ENCODE data around the gene ZNF552.

GRCh38 chr19:57818378-57818777 is 3.7 kb upstream of the ZNF552 start:
- no peak for TF ChIP-seq EZH2 (IDR thresholded peaks at IDR 0.05; ENCODE audit: borderline replicate concordance)
- TF ChIP-seq, protein P1, sequence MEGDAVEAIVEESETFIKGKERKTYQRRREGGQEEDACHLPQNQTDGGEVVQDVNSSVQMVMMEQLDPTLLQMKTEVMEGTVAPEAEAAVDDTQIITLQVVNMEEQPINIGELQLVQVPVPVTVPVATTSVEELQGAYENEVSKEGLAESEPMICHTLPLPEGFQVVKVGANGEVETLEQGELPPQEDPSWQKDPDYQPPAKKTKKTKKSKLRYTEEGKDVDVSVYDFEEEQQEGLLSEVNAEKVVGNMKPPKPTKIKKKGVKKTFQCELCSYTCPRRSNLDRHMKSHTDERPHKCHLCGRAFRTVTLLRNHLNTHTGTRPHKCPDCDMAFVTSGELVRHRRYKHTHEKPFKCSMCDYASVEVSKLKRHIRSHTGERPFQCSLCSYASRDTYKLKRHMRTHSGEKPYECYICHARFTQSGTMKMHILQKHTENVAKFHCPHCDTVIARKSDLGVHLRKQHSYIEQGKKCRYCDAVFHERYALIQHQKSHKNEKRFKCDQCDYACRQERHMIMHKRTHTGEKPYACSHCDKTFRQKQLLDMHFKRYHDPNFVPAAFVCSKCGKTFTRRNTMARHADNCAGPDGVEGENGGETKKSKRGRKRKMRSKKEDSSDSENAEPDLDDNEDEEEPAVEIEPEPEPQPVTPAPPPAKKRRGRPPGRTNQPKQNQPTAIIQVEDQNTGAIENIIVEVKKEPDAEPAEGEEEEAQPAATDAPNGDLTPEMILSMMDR (IDR thresholded peaks at IDR 0.05; ENCODE audit: poor library complexity), result no peak
- no peak for TF ChIP-seq EZH2phosphoT487 (IDR thresholded peaks at IDR 0.05; ENCODE audit: low read depth, severe bottlenecking, unreplicated experiment)

All from hepatocyte (in vitro differentiated cells).